IMR-90 (cell line): ENCODE measurements around the gene TBC1D22A. TPM values are rescaled to one million over a fixed set of nuclear protein-coding genes. Genes with fewer than 3 reads are reported as not detected.

ENCODE experiments used
- ATAC-seq: fragments of 200-7000 bp; cut with Tn5 transposase; 2 replicates; pipeline ENCODE4 v1.9.1; 2020; ENCODE audit warnings: low read depth, mild to moderate bottlenecking, moderate library complexity
- BruUV-seq: library from RNA; stranded (reverse); fragments of 400-500 nt; replicated peaks from 2 replicates; lab custom pipeline; 2021; lab: Mats Ljungman, UMichigan
- CTCF ChIA-PET: fragments of 300-600 bp; formaldehyde crosslinking; extraction: SDS; loops from one replicate; lab custom pipeline; 2021; ENCODE audit warnings: antibody characterized with exemption; lab: Yijun Ruan, JAX
- POLR2A ChIA-PET: fragments of 300-600 bp; sonication (Branson Sonifier 250); formaldehyde crosslinking; loops from one replicate; lab custom pipeline; 2022; ENCODE audit warnings: antibody characterized with exemption; ENCODE audit not compliant: unreplicated experiment; lab: Charles Lee
- DNase-seq: peaks from one replicate; pipeline ENCODE4 v3.0.0; 2013
- H2AFZ ChIP-seq: replicated peaks from 2 replicates; pipeline ENCODE3; 2013; ENCODE audit warnings: low read length, mild to moderate bottlenecking; ENCODE audit not compliant: poor library complexity
- H2AK5ac ChIP-seq: 2 replicates; pipeline ENCODE4 v1.6.1; 2013; ENCODE audit warnings: low read depth, low read length, inconsistent platforms
- H2AK9ac ChIP-seq: replicated peaks from 2 replicates; pipeline ENCODE3; 2013; ENCODE audit warnings: mild to moderate bottlenecking, low read depth, low read length, moderate library complexity; ENCODE audit not compliant: poor library complexity
- H2BK120ac ChIP-seq: 2 replicates; pipeline ENCODE4 v1.6.1; 2013; ENCODE audit warnings: low read depth, low read length, inconsistent platforms
- H2BK15ac ChIP-seq: 3 replicates; pipeline ENCODE4 v1.6.1; 2013; ENCODE audit warnings: low read depth, low read length, inconsistent platforms
- H2BK20ac ChIP-seq: 2 replicates; pipeline ENCODE4 v1.6.1; 2013; ENCODE audit warnings: low read depth, mild to moderate bottlenecking, inconsistent platforms, low read length, moderate library complexity
- H2BK5ac ChIP-seq: 2 replicates; pipeline ENCODE4 v1.6.1; 2013; ENCODE audit warnings: mild to moderate bottlenecking, low read depth, low read length, inconsistent platforms; ENCODE audit not compliant: poor library complexity, severe bottlenecking
- H3K14ac ChIP-seq: replicated peaks from 2 replicates; pipeline ENCODE4 v1.6.1; 2013; ENCODE audit warnings: low read depth, low read length, inconsistent platforms
- H3K18ac ChIP-seq: 2 replicates; pipeline ENCODE4 v1.6.1; 2013; ENCODE audit warnings: low read depth, low read length, control low read depth
- H3K23ac ChIP-seq: 2 replicates; pipeline ENCODE4 v1.6.1; 2013; ENCODE audit warnings: low read depth, low read length, inconsistent platforms
- H3K27ac ChIP-seq: 2 replicates; pipeline ENCODE4 v1.5.1; 2013; ENCODE audit warnings: mild to moderate bottlenecking, control low read depth, low read length; ENCODE audit not compliant: insufficient read depth
- H3K27me3 ChIP-seq: 2 replicates; pipeline ENCODE4 v1.6.1; 2013; ENCODE audit warnings: low read length; ENCODE audit not compliant: control insufficient read depth, insufficient read depth
- H3K36me3 ChIP-seq: 2 replicates; pipeline ENCODE4 v1.6.1; 2013; ENCODE audit warnings: low read length, mixed read lengths; ENCODE audit not compliant: control insufficient read depth, insufficient read depth
- H3K4ac ChIP-seq: 2 replicates; pipeline ENCODE4 v1.6.1; 2013; ENCODE audit warnings: low read depth, low read length, inconsistent platforms
- H3K4me1 ChIP-seq: 2 replicates; pipeline ENCODE4 v1.6.1; 2013; ENCODE audit warnings: low read length, mixed read lengths; ENCODE audit not compliant: control insufficient read depth, insufficient read depth
- H3K4me2 ChIP-seq: 2 replicates; pipeline ENCODE4 v1.6.1; 2013; ENCODE audit warnings: low read depth, mild to moderate bottlenecking, control low read depth, low read length, moderate library complexity
- H3K4me3 ChIP-seq: 2 replicates; pipeline ENCODE4 v1.5.1; 2013; ENCODE audit warnings: low read depth, mild to moderate bottlenecking, control low read depth, low read length, moderate library complexity; ENCODE audit not compliant: insufficient read depth
- H3K56ac ChIP-seq: 2 replicates; pipeline ENCODE4 v1.6.1; 2013; ENCODE audit warnings: low read length, inconsistent platforms; ENCODE audit not compliant: insufficient read depth; ENCODE audit errors: extremely low read depth
- H3K79me1 ChIP-seq, 2 experiments: 2 replicates each; pipeline ENCODE4 v1.6.1; 2013; ENCODE audit warnings: low read length in 2 of 2, inconsistent platforms in 1 of 2, low read depth in 1 of 2
- H3K9ac ChIP-seq: 2 replicates; pipeline ENCODE4 v1.6.1; 2013; ENCODE audit warnings: low read depth, low read length, control low read depth
- H3K9me1 ChIP-seq: 2 replicates; pipeline ENCODE4 v1.6.1; 2013; ENCODE audit warnings: low read length, inconsistent platforms; ENCODE audit not compliant: insufficient read depth
- H3K9me3 ChIP-seq: 2 replicates; pipeline ENCODE4 v1.6.1; 2013; ENCODE audit warnings: low read length; ENCODE audit not compliant: control insufficient read depth, insufficient read depth
- H4K20me1 ChIP-seq: 2 replicates; pipeline ENCODE4 v1.6.1; 2013; ENCODE audit warnings: low read length, inconsistent platforms; ENCODE audit not compliant: insufficient read depth
- H4K5ac ChIP-seq: 2 replicates; pipeline ENCODE4 v1.6.1; 2013; ENCODE audit warnings: mild to moderate bottlenecking, low read depth, low read length, control low read depth
- H4K8ac ChIP-seq, 2 experiments: 2 replicates each; pipeline ENCODE4 v1.6.1; 2013; ENCODE audit warnings: low read depth in 2 of 2, low read length in 2 of 2, control low read depth in 1 of 2, inconsistent platforms in 1 of 2
- H4K91ac ChIP-seq: 2 replicates; pipeline ENCODE4 v1.6.1; 2013; ENCODE audit warnings: low read depth, low read length, inconsistent platforms; ENCODE audit not compliant: insufficient read depth
- CEBPB ChIP-seq: IDR thresholded peaks from 2 replicates; pipeline ENCODE4 v1.6.1; 2012; ENCODE audit warnings: low read depth, low read length, improper control_type of control experiment
- MAZ ChIP-seq: IDR thresholded peaks from 2 replicates; pipeline ENCODE4 v1.6.1; 2012; ENCODE audit warnings: low read depth, mild to moderate bottlenecking, low read length, improper control_type of control experiment, moderate library complexity, borderline replicate concordance
- NFE2L2 ChIP-seq: fragments of 150-350 bp; IDR thresholded peaks from 2 replicates; pipeline ENCODE4 v1.6.1; 2016; ENCODE audit warnings: low read depth, mild to moderate bottlenecking, low read length
- RAD21 ChIP-seq: IDR thresholded peaks from 2 replicates; pipeline ENCODE4 v1.6.1; 2012; ENCODE audit warnings: low read length, improper control_type of control experiment
- RFX5 ChIP-seq: IDR thresholded peaks from 2 replicates; pipeline ENCODE4 v1.8.0; 2012; ENCODE audit warnings: low read depth, mild to moderate bottlenecking, low read length, moderate library complexity
- WGBS, 2 experiments: methylation state at CpG; one replicate each; pipeline versions ENCODE4 v1.1.5 to v1.1.7; 2013; ENCODE audit warnings: missing lambda C conversion rate in 2 of 2; ENCODE audit not compliant: insufficient read length in 1 of 2; ENCODE audit errors: extremely low coverage in 2 of 2; 5-methylcytosine and 5-hydroxymethylcytosine counted together
- dilution Hi-C: fragments of 300-500 bp; cut with HindIII; formaldehyde crosslinking; loops from one replicate; pipeline ENCODE4 v1.14.3; 2018; ENCODE audit warnings: low sequenced_read_pairs; ENCODE audit not compliant: unreplicated experiment
- in situ Hi-C: fragments of 300-500 bp; cut with MboI; formaldehyde crosslinking; loops from 3 replicates; pipeline ENCODE4 v1.14.3; 2019; ENCODE audit warnings: low sequenced_read_pairs, inconsistent platforms, mixed read lengths
- intact Hi-C: fragments of 100-400 bp; cut with micrococcal nuclease; formaldehyde crosslinking; loops from 2 replicates; pipeline ENCODE4 v1.10.0; 2022
- polyA plus RNA-seq, 3 experiments: library from polyadenylated mRNA; depleted of rRNA; stranded (reverse); fragments of >200 nt; gene quantifications; 2 replicates each; pipeline ENCODE4 v1.2.3, GENCODE V29; 2012; ENCODE audit warnings: low replicate concordance in 1 of 3
- total RNA-seq: library from RNA; depleted of rRNA; stranded (reverse); fragments of >200 nt; gene quantifications from 2 replicates; pipeline ENCODE4 v1.2.3, GENCODE V29; 2012
- TF ChIP-seq, protein P1 (sequence below): fragments of 150-350 bp; IDR thresholded peaks from 2 replicates; pipeline ENCODE4 v1.6.1; 2016; ENCODE audit warnings: low read depth, mild to moderate bottlenecking, low read length, moderate library complexity, borderline replicate concordance

TBC1D22A gene
- total and polyA plus RNA-seq, 2 of the 4 experiments (the other 2 are of a cell fraction): 9.0 to 16.7 TPM

DNA sequence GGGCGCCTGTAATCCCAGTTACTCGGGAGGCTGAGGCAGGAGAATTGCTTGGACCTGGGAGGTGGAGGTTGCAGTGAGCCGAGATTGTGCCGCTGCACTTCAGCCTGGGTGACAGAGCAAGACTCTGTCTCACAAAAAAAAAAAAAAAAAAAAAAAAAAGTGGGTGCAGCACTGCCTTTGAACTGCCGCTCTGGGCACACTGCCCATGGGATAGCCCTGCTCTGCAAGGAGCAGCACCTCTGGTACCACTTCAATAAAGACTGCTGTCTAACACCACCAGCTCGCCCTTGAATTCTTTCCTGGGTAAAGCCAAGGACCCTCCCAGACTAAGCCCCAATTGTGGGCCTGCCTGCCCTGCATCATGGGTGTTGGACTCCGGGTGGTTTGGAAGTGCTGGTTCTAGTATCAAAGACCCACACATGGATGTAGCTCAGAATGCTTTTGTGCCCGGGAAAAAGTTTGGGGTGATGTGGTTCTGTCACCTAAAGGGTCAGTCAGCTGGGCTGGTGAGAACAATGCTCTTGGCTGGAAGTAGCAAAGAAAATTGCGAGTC is 444.3 kb downstream of the TBC1D22A start:
- Histone ChIP-seq H3K23ac (no peak overlapping the region), H3K56ac (no peak overlapping the region), H4K5ac (no peak overlapping the region), H2BK15ac (no peak overlapping the region), H3K79me1 (no peaks in the 10 kb centered on the region), H3K4me1 (no peaks in the 10 kb centered on the region), H4K20me1 (no peaks in the 10 kb centered on the region), H2AFZ (no peak overlapping the region), H2BK20ac (no peak overlapping the region), H3K14ac (no peak overlapping the region), H3K9me1 (no peaks in the 10 kb centered on the region), H2BK5ac (no peak overlapping the region), H2AK9ac (no peak overlapping the region), H3K4me2 (no peak overlapping the region), H3K9ac (no peak overlapping the region), H3K36me3 (no peaks in the 10 kb centered on the region), H4K8ac (no peak overlapping the region), H4K91ac (no peak overlapping the region), H2BK120ac (no peak overlapping the region), H3K18ac (no peak overlapping the region), H3K4me3 (no peak overlapping the region), H3K27me3 (peaks cover 2% of the 10 kb centered on the region; the same call in 1 of the 2 replicates), H3K9me3 (peaks cover 3% of the 10 kb centered on the region; the same call in 1 of the 2 replicates), H2AK5ac (no peak overlapping the region), H3K4ac (no peak overlapping the region), H3K27ac (no peak overlapping the region)
- TF ChIP-seq CEBPB (no peak), MAZ (no peak), RFX5 (no peak), NFE2L2 (no peak), RAD21 (no peak)
- TF ChIP-seq, protein P1, sequence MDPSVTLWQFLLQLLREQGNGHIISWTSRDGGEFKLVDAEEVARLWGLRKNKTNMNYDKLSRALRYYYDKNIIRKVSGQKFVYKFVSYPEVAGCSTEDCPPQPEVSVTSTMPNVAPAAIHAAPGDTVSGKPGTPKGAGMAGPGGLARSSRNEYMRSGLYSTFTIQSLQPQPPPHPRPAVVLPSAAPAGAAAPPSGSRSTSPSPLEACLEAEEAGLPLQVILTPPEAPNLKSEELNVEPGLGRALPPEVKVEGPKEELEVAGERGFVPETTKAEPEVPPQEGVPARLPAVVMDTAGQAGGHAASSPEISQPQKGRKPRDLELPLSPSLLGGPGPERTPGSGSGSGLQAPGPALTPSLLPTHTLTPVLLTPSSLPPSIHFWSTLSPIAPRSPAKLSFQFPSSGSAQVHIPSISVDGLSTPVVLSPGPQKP: no peak
- no TSS peak for BruUV-seq
- in situ Hi-C loops: no loop called here
- intact Hi-C loops: no loop called here
- no CpG with 5 or more reads among the region's 9 CpGs for WGBS, 2 experiments
- dilution Hi-C loops: no loop called here
- POLR2A ChIA-PET: no interaction called here
- CTCF ChIA-PET: no interaction called here
- ATAC-seq: no peak
- no peak for DNase-seq
